Stomach (tissue), 9 donors: ENCODE measurements around the gene MYOZ3. TPM values are rescaled to one million over a fixed set of nuclear protein-coding genes. Genes with fewer than 3 reads are reported as not detected.

Experiments
- DNase-seq, 2 donors: peaks; one replicate each; pipeline versions ENCODE4 v3.0.0 to v3.0.0-alpha.2; 2013 to 2019
- H3K27ac ChIP-seq, 5 donors: fragments of 200-600 bp in 4 of 5; sonication (generic) in 4 of 5; one replicate each; pipeline ENCODE4 v1.5.1; 2013 to 2019; ENCODE audit warnings: mild to moderate bottlenecking in 1 of 5, moderate library complexity in 1 of 5
- H3K27me3 ChIP-seq, 3 donors: fragments of 200-600 bp; sonication (generic); one replicate each; pipeline ENCODE4 v1.5.1; 2017 to 2019; ENCODE audit warnings: mixed run types in 1 of 3
- H3K36me3 ChIP-seq, 4 donors: fragments of 200-600 bp; sonication (generic); 1 replicate in 3 of 4; 2 replicates in 1 of 4; pipeline ENCODE4 v1.5.1; 2016 to 2019
- H3K4me1 ChIP-seq, 4 donors: fragments of 200-600 bp; sonication (generic); one replicate each; pipeline ENCODE4 v1.5.1; 2016 to 2019
- H3K4me3 ChIP-seq, 4 donors: fragments of 200-600 bp; sonication (generic) in 3 of 4; one replicate each; pipeline ENCODE4 v1.5.1; 2016 to 2019; ENCODE audit warnings: mild to moderate bottlenecking in 1 of 4
- H3K9me3 ChIP-seq, 4 donors: fragments of 200-600 bp; sonication (generic); one replicate each; pipeline ENCODE4 v1.5.1; 2016 to 2019
- EP300 ChIP-seq: sonication (generic); formaldehyde crosslinking; IDR thresholded peaks from one replicate; pipeline ENCODE4 v1.6.1; 2017; ENCODE audit warnings: antibody characterized with exemption
- POLR2A ChIP-seq, 4 donors: fragments of 450-650 bp; IDR thresholded peaks; one replicate each; pipeline ENCODE4 v1.6.1; 2016; ENCODE audit warnings: antibody characterized with exemption in 4 of 4, control low read depth in 2 of 4, mild to moderate bottlenecking in 1 of 4, moderate library complexity in 1 of 4
- POLR2AphosphoS5 ChIP-seq, 3 donors: sonication (generic); formaldehyde crosslinking; IDR thresholded peaks; one replicate each; pipeline ENCODE4 v1.6.1; 2016; ENCODE audit warnings: antibody characterized with exemption in 3 of 3
- WGBS, 5 donors: extraction: QIAGEN DNeasy Blood & Tissue Kit in 3 of 5; methylation state at CpG; one replicate each; pipeline versions ENCODE4 v1.1.5 to v1.1.7; 2013 to 2018; 5-methylcytosine and 5-hydroxymethylcytosine counted together
- intact Hi-C: fragments of 100-400 bp; cut with DNase I; formaldehyde crosslinking; loops from one replicate; pipeline ENCODE4 v1.15.1; 2023; ENCODE audit warnings: low total_unique reads
- polyA plus RNA-seq, 3 donors: library from polyadenylated mRNA; stranded (reverse); fragments of 200-250 nt; gene quantifications; one replicate each; pipeline ENCODE4 v1.2.3, GENCODE V29; 2013
- total RNA-seq, 5 donors: library from RNA; depleted of rRNA; stranded (reverse); fragments of >200 nt; gene quantifications; one replicate each; pipeline versions ENCODE4 v1.1.0 to v1.2.3, GENCODE V29; 2014 to 2016
- TF ChIP-seq, protein P1 (sequence below), 7 experiments: fragments of 450-650 bp in 4 of 7; fragments of 200-600 bp in 3 of 7; sonication (generic) in 3 of 7; IDR thresholded peaks; one replicate each; pipeline ENCODE4 v1.5.1; 2016 to 2019; ENCODE audit warnings: antibody characterized with exemption in 7 of 7, control low read depth in 2 of 7, mild to moderate bottlenecking in 1 of 7
- donor health status: healthy with polysubstance abuse.
- donor health status: Bipolar disorder and iron deficiency.
- donor health status: healthy.

MYOZ3 gene
- total and polyA plus RNA-seq, 8 donors: 0.23 to 1.8 (median 0.52) TPM; not detected in 4

DNA sequence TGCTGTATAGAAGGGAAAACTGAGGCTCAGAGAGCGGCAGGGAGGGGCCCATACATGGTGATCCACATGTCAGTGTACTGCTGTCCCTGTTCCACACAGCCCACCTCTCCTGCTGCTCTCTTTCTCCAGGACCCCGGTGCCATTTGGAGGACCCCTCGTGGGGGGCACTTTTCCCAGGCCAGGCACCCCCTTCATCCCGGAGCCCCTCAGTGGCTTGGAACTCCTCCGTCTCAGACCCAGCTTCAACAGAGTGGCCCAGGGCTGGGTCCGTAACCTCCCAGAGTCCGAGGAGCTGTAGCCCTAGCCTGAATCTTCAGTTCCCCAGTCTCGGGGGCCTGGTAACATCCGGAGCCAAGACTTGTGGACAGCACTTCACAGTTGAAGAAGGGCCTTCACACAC lies 15.5 kb downstream of the MYOZ3 start:
- H3K4me3 ChIP-seq: no peak overlapping the region
- TF ChIP-seq, protein P1, sequence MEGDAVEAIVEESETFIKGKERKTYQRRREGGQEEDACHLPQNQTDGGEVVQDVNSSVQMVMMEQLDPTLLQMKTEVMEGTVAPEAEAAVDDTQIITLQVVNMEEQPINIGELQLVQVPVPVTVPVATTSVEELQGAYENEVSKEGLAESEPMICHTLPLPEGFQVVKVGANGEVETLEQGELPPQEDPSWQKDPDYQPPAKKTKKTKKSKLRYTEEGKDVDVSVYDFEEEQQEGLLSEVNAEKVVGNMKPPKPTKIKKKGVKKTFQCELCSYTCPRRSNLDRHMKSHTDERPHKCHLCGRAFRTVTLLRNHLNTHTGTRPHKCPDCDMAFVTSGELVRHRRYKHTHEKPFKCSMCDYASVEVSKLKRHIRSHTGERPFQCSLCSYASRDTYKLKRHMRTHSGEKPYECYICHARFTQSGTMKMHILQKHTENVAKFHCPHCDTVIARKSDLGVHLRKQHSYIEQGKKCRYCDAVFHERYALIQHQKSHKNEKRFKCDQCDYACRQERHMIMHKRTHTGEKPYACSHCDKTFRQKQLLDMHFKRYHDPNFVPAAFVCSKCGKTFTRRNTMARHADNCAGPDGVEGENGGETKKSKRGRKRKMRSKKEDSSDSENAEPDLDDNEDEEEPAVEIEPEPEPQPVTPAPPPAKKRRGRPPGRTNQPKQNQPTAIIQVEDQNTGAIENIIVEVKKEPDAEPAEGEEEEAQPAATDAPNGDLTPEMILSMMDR (IDR thresholded peaks at IDR 0.05): no peak
- TF ChIP-seq EP300: no peak
- TF ChIP-seq POLR2A (IDR thresholded peaks at IDR 0.05): no peak
- no peak for TF ChIP-seq POLR2AphosphoS5 (IDR thresholded peaks at IDR 0.05)
- 90 to 94% (median 91%) methylated on average over 7 to 9 of the region's 9 CpGs for WGBS, 5 donors
- intact Hi-C loops: no loop called here
- no peaks in the 10 kb centered on the region for H3K9me3 ChIP-seq
- H3K36me3 ChIP-seq: peaks cover 0 to 4% (median 0%) of the 10 kb centered on the region in 4 donors
- H3K27me3 ChIP-seq: peaks cover 0 to 8% (median 8%) of the 10 kb centered on the region in 3 donors
- DNase-seq: no peak
- peaks cover 15 to 23% (median 19%) of the 10 kb centered on the region in 4 donors for H3K4me1 ChIP-seq
- H3K27ac ChIP-seq: no peak overlapping the region

DNA sequence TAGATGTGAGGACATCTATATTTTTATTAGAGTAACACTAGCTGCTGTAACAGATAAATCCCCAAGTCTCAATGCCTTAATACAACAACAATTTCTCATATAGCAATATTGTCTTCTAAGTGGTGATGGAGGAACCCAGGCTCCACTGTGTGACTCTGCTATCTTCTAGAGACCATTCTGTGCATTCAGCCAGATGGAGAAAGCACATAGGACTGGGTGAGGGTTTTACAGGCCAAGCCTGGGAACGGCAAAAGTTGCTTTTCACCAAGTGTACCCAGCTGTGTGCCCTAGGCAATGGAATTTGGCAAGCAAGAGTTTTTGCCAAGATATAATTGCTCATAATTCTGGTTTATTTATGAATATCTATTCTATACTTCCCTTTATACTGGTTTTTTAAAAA lies 28.1 kb downstream of the MYOZ3 start:
- H3K27me3 ChIP-seq: no peaks in the 10 kb centered on the region

DNA sequence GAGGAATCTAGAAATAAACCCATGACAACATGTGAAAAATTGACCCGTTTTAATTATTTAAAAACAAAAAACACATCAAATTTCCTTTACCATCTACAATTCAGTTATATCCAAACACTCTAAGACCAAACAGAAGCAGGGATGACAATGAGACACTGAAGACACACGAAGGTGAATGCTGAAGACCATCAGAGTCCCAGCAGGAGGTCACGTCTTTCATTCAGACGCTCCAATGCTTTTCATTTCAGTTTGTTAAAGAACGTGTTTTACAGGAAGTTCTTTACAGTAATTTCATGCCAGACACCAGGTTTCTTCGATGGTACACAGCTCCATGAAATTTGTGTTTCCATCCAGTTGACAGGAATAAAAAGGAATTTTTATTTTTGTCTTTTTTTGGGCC lies 29.7 kb downstream of the MYOZ3 start:
- no peak overlapping the region for H3K4me3 ChIP-seq
- H3K27ac ChIP-seq: no peak overlapping the region
- TF ChIP-seq POLR2A (IDR thresholded peaks at IDR 0.05) (no peak), EP300 (no peak), POLR2AphosphoS5 (IDR thresholded peaks at IDR 0.05) (no peak)
- TF ChIP-seq, protein P1 (IDR thresholded peaks at IDR 0.05): no peak
- peaks cover 50 to 75% (median 72%) of the 10 kb centered on the region in 4 donors for H3K36me3 ChIP-seq
- intact Hi-C loops: no loop called here
- no peak for DNase-seq
- WGBS, 5 donors: 69 to 77% (median 72%) methylated on average over 6 of the region's 6 CpGs
- no peaks in the 10 kb centered on the region for H3K4me1 ChIP-seq
- no peaks in the 10 kb centered on the region for H3K27me3 ChIP-seq
- no peaks in the 10 kb centered on the region for H3K9me3 ChIP-seq

More for the DNA sequence above, 28.1 kb downstream of the MYOZ3 start:
- TF ChIP-seq POLR2A (IDR thresholded peaks at IDR 0.05): no peak
- TF ChIP-seq EP300: no peak
- TF ChIP-seq, protein P1 (IDR thresholded peaks at IDR 0.05): no peak
- TF ChIP-seq POLR2AphosphoS5 (IDR thresholded peaks at IDR 0.05): no peak
- H3K36me3 ChIP-seq: peaks cover 33 to 59% (median 56%) of the 10 kb centered on the region in 4 donors
- H3K4me3 ChIP-seq: no peak overlapping the region
- DNase-seq: no peak
- no peaks in the 10 kb centered on the region for H3K4me1 ChIP-seq
- 83 to 91% (median 86%) methylated on average over 1 of the region's 1 CpG for WGBS, 5 donors
- no peak overlapping the region for H3K27ac ChIP-seq
- H3K9me3 ChIP-seq: no peaks in the 10 kb centered on the region
- intact Hi-C loops: no loop called here

DNA sequence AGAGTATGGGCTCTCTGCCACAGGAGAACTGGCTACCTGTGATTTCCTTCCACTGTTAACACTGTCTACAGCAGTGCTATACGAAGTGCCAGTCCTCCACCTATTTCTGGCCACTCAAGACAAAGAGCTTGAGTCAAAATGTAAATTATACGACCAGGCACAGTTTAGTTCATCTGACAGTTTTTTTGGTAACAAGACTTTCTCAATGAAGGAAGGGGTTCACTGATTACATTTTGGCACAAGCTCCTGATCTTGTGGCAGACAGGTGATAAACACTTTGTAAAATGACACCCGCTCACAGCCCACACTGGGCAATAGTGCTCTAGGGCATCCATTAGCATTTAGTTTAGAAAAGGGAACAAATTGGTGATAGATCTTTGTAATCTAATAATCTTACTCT lies 31.2 kb downstream of the MYOZ3 start:
- 69 to 91% (median 80%) methylated on average over 3 of the region's 3 CpGs for WGBS, 5 donors
- TF ChIP-seq EP300: no peak
- Histone ChIP-seq H3K4me1 (no peaks in the 10 kb centered on the region), H3K27ac (no peak overlapping the region), H3K4me3 (no peak overlapping the region), H3K9me3 (no peaks in the 10 kb centered on the region), H3K36me3 (peaks cover 65 to 83% (median 80%) of the 10 kb centered on the region in 4 donors), H3K27me3 (no peaks in the 10 kb centered on the region)
- no peak for DNase-seq
- intact Hi-C loops: no loop called here

DNA sequence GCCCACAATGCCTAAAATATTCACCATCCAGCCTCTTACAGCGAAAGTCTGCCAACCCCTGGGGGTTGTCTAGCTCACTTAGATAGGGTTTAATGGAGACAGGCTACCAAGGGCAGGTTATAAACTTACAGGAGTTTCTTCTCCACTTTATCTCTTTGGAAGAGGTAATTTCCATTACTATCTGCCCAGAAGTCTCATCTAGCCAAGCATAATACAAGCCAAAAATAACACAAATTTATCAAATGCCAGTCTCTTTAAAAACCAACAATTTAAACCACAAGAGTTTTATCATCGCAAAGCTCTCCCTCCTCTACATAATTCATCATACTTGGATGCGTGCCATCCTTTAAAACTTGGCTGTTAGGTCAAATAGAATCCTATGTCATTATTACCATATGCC lies 33.6 kb downstream of the MYOZ3 start:
- 84 to 93% (median 89%) methylated on average over 3 of the region's 3 CpGs for WGBS, 5 donors
- H3K4me3 ChIP-seq: no peak overlapping the region
- DNase-seq: no peak
- no peaks in the 10 kb centered on the region for H3K9me3 ChIP-seq
- TF ChIP-seq POLR2AphosphoS5 (IDR thresholded peaks at IDR 0.05) (no peak), EP300 (no peak), POLR2A (IDR thresholded peaks at IDR 0.05) (no peak)
- TF ChIP-seq, protein P1 (IDR thresholded peaks at IDR 0.05): no peak
- intact Hi-C loops: no loop called here
- H3K36me3 ChIP-seq: peaks cover 79 to 94% (median 93%) of the 10 kb centered on the region in 4 donors
- H3K27me3 ChIP-seq: no peaks in the 10 kb centered on the region
- peaks cover 8 to 15% (median 10%) of the 10 kb centered on the region in 4 donors for H3K4me1 ChIP-seq
- H3K27ac ChIP-seq: no peak overlapping the region
